ENCODE data around the gene IL1R2.

DNA sequence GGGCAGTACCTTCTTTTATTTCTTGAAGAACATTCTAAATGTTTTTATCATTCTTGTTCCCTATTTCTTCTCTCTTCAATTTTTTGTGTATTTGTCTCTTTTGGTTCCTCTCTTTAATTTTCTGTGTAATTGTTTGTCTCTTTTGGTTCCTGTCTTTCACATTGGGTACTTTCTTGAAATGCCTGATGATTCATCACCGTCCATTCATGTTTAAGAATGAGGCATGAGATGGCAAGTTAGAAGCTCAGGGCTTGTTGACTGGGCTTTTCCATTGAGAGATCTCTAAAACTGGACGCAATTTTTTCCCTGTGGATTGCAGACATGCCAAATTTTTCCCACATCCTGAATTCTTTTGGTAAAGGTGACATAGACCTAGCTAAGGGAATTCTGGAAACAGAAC lies 33.7 kb upstream of the IL1R2 start:
- TF ChIP-seq, protein P1, sequence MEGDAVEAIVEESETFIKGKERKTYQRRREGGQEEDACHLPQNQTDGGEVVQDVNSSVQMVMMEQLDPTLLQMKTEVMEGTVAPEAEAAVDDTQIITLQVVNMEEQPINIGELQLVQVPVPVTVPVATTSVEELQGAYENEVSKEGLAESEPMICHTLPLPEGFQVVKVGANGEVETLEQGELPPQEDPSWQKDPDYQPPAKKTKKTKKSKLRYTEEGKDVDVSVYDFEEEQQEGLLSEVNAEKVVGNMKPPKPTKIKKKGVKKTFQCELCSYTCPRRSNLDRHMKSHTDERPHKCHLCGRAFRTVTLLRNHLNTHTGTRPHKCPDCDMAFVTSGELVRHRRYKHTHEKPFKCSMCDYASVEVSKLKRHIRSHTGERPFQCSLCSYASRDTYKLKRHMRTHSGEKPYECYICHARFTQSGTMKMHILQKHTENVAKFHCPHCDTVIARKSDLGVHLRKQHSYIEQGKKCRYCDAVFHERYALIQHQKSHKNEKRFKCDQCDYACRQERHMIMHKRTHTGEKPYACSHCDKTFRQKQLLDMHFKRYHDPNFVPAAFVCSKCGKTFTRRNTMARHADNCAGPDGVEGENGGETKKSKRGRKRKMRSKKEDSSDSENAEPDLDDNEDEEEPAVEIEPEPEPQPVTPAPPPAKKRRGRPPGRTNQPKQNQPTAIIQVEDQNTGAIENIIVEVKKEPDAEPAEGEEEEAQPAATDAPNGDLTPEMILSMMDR (conservative IDR thresholded peaks at IDR 0.05; ENCODE audit: low read depth in 2 of 2): no peak
- TF ChIP-seq EZH2 (IDR thresholded peaks at IDR 0.05; ENCODE audit: low read depth, unreplicated experiment) (no peak), CREB1 (CRISPR knock-in tag; IDR thresholded peaks at IDR 0.05; ENCODE audit: low read depth) (no peak), EZH2phosphoT487 (IDR thresholded peaks at IDR 0.05; ENCODE audit: unreplicated experiment) (no peak)

Measured in GM23338 (cell line).